Measurements from ENCODE around the gene SDK2. TPM values are rescaled to one million over a fixed set of nuclear protein-coding genes. Genes with fewer than 3 reads are reported as not detected.

The SDK2 gene
- total and polyA plus RNA-seq, 2 experiments from 2014 or later = 0.74 to 5.1 TPM

DNA sequence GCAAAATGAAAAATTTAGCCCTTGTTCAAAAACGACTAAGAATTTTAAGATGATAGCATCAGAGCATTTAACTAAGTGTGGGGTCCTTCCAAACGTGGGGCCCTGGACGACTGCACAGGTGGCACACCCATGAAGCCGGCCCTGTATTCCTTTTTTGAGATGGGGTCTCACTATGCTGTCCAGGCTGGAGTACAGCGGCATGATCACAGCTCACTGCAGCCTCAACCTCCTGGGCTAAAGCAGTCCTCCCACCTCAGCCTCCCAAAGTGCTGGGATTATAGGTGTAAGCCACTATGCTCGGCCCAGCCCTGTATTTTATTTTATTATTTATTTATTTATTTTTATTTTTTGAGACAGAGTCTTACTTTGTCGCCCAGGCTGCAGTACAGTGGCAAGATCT, 241.8 kb downstream of the SDK2 start:
- H3K36me3 ChIP-seq (ENCODE audit: insufficient read depth) = no peaks in the 10 kb centered on the region
- no peak overlapping the region for H3K4me3 Mint-ChIP-seq
- no peak overlapping the region for H3K4me3 ChIP-seq
- H3K9me3 Mint-ChIP-seq = no peaks in the 10 kb centered on the region
- no peaks in the 10 kb centered on the region for H3K79me2 ChIP-seq (replicated peaks; ENCODE audit: insufficient read depth)
- no peak overlapping the region for H3K27ac Mint-ChIP-seq
- H3F3A ChIP-seq (replicated peaks; ENCODE audit: low read depth) = no peaks in the 10 kb centered on the region
- no peaks in the 10 kb centered on the region for H3K27me3 ChIP-seq (ENCODE audit: insufficient read depth)
- no peaks in the 10 kb centered on the region for H3K4me1 ChIP-seq (ENCODE audit: insufficient read depth)
- H3K4me2 ChIP-seq = no peak overlapping the region
- no peak for ATAC-seq
- H3K36me3 Mint-ChIP-seq (ENCODE audit: low read depth) = no peaks in the 10 kb centered on the region
- H3K9me2 ChIP-seq (ENCODE audit: insufficient read depth) = no peaks in the 10 kb centered on the region
- DNase-seq (ENCODE audit: low spot score) = no peak
- H2AFZ ChIP-seq = no peak overlapping the region
- TF ChIP-seq CREB1 (CRISPR knock-in tag; IDR thresholded peaks at IDR 0.05; ENCODE audit: low read depth) (no peak), EZH2 (IDR thresholded peaks at IDR 0.05; ENCODE audit: low read depth, unreplicated experiment) (no peak)
- H3K4me1 Mint-ChIP-seq = no peaks in the 10 kb centered on the region
- peaks cover 8% of the 10 kb centered on the region for H3K27me3 Mint-ChIP-seq (ENCODE audit: insufficient read depth, low read depth, poor library complexity)
- no peak overlapping the region for H3K27ac ChIP-seq (ENCODE audit: low read depth)
- no peaks in the 10 kb centered on the region; the same call in 1 of the 2 replicates for H4K20me1 ChIP-seq (replicated peaks; ENCODE audit: insufficient read depth)

DNA sequence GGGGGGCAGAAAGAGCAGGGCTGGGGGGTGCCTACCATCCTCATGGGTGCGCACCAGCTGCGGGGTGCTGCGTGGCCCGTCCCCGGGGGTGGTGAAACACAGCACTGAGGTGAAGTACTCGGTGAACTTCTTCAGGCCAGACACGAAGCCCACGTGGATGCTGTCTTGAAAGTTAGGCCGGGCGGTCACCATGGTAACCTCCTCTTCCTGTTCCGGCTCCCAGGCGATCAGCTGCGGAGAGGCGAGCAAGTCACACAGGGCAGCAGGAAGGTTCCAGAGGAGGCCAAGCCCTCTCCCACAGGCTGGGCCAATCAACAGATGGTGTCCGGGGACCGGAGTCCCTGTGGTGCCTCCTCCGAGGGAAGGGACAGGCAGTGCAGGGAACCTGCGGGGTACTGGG, 242.3 kb downstream of the SDK2 start:
- no peak overlapping the region for H3K27ac Mint-ChIP-seq
- H3K4me3 ChIP-seq = no peak overlapping the region
- no peak overlapping the region for H3K4me3 Mint-ChIP-seq
- no peaks in the 10 kb centered on the region; the same call in 1 of the 2 replicates for H4K20me1 ChIP-seq (replicated peaks; ENCODE audit: insufficient read depth)
- H3K36me3 ChIP-seq (ENCODE audit: insufficient read depth) = no peaks in the 10 kb centered on the region
- no peaks in the 10 kb centered on the region for H3K79me2 ChIP-seq (replicated peaks; ENCODE audit: insufficient read depth)
- H3K4me1 ChIP-seq (ENCODE audit: insufficient read depth) = no peaks in the 10 kb centered on the region
- H3K4me1 Mint-ChIP-seq = no peaks in the 10 kb centered on the region
- H3K9me3 Mint-ChIP-seq = no peaks in the 10 kb centered on the region
- no peak overlapping the region for H3K27ac ChIP-seq (ENCODE audit: low read depth)
- no peaks in the 10 kb centered on the region for H3K27me3 ChIP-seq (ENCODE audit: insufficient read depth)
- ATAC-seq (peak; percentile 88), DNase-seq (ENCODE audit: low spot score) (peak; percentile 81)
- 0 out of 2 replicates have a peak overlapping the region, but pooled peaks have one; percentile 23 for H2AFZ ChIP-seq
- no peaks in the 10 kb centered on the region for H3F3A ChIP-seq (replicated peaks; ENCODE audit: low read depth)
- H3K4me2 ChIP-seq = no peak overlapping the region
- H3K27me3 Mint-ChIP-seq (ENCODE audit: insufficient read depth, low read depth, poor library complexity) = peaks cover 10% of the 10 kb centered on the region
- no peaks in the 10 kb centered on the region for H3K36me3 Mint-ChIP-seq (ENCODE audit: low read depth)
- no peaks in the 10 kb centered on the region for H3K9me2 ChIP-seq (ENCODE audit: insufficient read depth)
- TF ChIP-seq POLR2AphosphoS5 (IDR thresholded peaks at IDR 0.05; ENCODE audit: low read depth) = no peak
- no peak for TF ChIP-seq EZH2 (IDR thresholded peaks at IDR 0.05; ENCODE audit: low read depth, unreplicated experiment)
- TF ChIP-seq CREB1 (CRISPR knock-in tag; IDR thresholded peaks at IDR 0.05; ENCODE audit: low read depth) = no peak
- TF ChIP-seq, protein P1, sequence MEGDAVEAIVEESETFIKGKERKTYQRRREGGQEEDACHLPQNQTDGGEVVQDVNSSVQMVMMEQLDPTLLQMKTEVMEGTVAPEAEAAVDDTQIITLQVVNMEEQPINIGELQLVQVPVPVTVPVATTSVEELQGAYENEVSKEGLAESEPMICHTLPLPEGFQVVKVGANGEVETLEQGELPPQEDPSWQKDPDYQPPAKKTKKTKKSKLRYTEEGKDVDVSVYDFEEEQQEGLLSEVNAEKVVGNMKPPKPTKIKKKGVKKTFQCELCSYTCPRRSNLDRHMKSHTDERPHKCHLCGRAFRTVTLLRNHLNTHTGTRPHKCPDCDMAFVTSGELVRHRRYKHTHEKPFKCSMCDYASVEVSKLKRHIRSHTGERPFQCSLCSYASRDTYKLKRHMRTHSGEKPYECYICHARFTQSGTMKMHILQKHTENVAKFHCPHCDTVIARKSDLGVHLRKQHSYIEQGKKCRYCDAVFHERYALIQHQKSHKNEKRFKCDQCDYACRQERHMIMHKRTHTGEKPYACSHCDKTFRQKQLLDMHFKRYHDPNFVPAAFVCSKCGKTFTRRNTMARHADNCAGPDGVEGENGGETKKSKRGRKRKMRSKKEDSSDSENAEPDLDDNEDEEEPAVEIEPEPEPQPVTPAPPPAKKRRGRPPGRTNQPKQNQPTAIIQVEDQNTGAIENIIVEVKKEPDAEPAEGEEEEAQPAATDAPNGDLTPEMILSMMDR (conservative IDR thresholded peaks at IDR 0.05; ENCODE audit: low read depth in 2 of 2) = no peak
- TF ChIP-seq, protein P2, sequence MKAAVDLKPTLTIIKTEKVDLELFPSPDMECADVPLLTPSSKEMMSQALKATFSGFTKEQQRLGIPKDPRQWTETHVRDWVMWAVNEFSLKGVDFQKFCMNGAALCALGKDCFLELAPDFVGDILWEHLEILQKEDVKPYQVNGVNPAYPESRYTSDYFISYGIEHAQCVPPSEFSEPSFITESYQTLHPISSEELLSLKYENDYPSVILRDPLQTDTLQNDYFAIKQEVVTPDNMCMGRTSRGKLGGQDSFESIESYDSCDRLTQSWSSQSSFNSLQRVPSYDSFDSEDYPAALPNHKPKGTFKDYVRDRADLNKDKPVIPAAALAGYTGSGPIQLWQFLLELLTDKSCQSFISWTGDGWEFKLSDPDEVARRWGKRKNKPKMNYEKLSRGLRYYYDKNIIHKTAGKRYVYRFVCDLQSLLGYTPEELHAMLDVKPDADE (IDR thresholded peaks at IDR 0.05) = no peak
- no peak for TF ChIP-seq ZNF331 (CRISPR knock-in tag; IDR thresholded peaks at IDR 0.05; ENCODE audit: low read depth)
- no peak for TF ChIP-seq EZH2phosphoT487 (IDR thresholded peaks at IDR 0.05; ENCODE audit: unreplicated experiment)
- TF ChIP-seq, protein P3, sequence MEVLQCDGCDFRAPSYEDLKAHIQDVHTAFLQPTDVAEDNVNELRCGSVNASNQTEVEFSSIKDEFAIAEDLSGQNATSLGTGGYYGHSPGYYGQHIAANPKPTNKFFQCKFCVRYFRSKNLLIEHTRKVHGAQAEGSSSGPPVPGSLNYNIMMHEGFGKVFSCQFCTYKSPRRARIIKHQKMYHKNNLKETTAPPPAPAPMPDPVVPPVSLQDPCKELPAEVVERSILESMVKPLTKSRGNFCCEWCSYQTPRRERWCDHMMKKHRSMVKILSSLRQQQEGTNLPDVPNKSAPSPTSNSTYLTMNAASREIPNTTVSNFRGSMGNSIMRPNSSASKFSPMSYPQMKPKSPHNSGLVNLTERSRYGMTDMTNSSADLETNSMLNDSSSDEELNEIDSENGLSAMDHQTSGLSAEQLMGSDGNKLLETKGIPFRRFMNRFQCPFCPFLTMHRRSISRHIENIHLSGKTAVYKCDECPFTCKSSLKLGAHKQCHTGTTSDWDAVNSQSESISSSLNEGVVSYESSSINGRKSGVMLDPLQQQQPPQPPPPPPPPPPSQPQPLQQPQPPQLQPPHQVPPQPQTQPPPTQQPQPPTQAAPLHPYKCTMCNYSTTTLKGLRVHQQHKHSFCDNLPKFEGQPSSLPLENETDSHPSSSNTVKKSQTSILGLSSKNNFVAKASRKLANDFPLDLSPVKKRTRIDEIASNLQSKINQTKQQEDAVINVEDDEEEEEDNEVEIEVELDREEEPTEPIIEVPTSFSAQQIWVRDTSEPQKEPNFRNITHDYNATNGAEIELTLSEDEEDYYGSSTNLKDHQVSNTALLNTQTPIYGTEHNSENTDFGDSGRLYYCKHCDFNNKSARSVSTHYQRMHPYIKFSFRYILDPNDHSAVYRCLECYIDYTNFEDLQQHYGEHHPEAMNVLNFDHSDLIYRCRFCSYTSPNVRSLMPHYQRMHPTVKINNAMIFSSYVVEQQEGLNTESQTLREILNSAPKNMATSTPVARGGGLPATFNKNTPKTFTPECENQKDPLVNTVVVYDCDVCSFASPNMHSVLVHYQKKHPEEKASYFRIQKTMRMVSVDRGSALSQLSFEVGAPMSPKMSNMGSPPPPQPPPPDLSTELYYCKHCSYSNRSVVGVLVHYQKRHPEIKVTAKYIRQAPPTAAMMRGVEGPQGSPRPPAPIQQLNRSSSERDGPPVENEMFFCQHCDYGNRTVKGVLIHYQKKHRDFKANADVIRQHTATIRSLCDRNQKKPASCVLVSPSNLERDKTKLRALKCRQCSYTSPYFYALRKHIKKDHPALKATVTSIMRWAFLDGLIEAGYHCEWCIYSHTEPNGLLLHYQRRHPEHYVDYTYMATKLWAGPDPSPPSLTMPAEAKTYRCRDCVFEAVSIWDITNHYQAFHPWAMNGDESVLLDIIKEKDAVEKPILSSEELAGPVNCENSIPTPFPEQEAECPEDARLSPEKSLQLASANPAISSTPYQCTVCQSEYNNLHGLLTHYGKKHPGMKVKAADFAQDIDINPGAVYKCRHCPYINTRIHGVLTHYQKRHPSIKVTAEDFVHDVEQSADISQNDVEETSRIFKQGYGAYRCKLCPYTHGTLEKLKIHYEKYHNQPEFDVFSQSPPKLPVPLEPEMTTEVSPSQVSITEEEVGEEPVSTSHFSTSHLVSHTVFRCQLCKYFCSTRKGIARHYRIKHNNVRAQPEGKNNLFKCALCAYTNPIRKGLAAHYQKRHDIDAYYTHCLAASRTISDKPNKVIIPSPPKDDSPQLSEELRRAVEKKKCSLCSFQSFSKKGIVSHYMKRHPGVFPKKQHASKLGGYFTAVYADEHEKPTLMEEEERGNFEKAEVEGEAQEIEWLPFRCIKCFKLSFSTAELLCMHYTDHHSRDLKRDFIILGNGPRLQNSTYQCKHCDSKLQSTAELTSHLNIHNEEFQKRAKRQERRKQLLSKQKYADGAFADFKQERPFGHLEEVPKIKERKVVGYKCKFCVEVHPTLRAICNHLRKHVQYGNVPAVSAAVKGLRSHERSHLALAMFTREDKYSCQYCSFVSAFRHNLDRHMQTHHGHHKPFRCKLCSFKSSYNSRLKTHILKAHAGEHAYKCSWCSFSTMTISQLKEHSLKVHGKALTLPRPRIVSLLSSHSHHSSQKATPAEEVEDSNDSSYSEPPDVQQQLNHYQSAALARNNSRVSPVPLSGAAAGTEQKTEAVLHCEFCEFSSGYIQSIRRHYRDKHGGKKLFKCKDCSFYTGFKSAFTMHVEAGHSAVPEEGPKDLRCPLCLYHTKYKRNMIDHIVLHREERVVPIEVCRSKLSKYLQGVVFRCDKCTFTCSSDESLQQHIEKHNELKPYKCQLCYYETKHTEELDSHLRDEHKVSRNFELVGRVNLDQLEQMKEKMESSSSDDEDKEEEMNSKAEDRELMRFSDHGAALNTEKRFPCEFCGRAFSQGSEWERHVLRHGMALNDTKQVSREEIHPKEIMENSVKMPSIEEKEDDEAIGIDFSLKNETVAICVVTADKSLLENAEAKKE (CRISPR knock-in tag; IDR thresholded peaks at IDR 0.05) = no peak
- TF ChIP-seq, protein P4, sequence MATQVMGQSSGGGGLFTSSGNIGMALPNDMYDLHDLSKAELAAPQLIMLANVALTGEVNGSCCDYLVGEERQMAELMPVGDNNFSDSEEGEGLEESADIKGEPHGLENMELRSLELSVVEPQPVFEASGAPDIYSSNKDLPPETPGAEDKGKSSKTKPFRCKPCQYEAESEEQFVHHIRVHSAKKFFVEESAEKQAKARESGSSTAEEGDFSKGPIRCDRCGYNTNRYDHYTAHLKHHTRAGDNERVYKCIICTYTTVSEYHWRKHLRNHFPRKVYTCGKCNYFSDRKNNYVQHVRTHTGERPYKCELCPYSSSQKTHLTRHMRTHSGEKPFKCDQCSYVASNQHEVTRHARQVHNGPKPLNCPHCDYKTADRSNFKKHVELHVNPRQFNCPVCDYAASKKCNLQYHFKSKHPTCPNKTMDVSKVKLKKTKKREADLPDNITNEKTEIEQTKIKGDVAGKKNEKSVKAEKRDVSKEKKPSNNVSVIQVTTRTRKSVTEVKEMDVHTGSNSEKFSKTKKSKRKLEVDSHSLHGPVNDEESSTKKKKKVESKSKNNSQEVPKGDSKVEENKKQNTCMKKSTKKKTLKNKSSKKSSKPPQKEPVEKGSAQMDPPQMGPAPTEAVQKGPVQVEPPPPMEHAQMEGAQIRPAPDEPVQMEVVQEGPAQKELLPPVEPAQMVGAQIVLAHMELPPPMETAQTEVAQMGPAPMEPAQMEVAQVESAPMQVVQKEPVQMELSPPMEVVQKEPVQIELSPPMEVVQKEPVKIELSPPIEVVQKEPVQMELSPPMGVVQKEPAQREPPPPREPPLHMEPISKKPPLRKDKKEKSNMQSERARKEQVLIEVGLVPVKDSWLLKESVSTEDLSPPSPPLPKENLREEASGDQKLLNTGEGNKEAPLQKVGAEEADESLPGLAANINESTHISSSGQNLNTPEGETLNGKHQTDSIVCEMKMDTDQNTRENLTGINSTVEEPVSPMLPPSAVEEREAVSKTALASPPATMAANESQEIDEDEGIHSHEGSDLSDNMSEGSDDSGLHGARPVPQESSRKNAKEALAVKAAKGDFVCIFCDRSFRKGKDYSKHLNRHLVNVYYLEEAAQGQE (IDR thresholded peaks at IDR 0.05; ENCODE audit: unreplicated experiment) = no peak
